Measurements from ENCODE around the gene RALGPS2. TPM values are rescaled to one million over a fixed set of nuclear protein-coding genes. Genes with fewer than 3 reads are reported as not detected.
A peak's percentile ranks its signal among the peaks of the same experiment; 100 is the strongest.

The RALGPS2 gene, protein sequence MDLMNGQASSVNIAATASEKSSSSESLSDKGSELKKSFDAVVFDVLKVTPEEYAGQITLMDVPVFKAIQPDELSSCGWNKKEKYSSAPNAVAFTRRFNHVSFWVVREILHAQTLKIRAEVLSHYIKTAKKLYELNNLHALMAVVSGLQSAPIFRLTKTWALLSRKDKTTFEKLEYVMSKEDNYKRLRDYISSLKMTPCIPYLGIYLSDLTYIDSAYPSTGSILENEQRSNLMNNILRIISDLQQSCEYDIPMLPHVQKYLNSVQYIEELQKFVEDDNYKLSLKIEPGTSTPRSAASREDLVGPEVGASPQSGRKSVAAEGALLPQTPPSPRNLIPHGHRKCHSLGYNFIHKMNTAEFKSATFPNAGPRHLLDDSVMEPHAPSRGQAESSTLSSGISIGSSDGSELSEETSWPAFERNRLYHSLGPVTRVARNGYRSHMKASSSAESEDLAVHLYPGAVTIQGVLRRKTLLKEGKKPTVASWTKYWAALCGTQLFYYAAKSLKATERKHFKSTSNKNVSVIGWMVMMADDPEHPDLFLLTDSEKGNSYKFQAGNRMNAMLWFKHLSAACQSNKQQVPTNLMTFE
- total RNA-seq (2014; rRNA removed; shearing (Covaris generic); ENCODE audit: low replicate concordance) = 63.0 and 119 TPM in 2 replicates

DNA sequence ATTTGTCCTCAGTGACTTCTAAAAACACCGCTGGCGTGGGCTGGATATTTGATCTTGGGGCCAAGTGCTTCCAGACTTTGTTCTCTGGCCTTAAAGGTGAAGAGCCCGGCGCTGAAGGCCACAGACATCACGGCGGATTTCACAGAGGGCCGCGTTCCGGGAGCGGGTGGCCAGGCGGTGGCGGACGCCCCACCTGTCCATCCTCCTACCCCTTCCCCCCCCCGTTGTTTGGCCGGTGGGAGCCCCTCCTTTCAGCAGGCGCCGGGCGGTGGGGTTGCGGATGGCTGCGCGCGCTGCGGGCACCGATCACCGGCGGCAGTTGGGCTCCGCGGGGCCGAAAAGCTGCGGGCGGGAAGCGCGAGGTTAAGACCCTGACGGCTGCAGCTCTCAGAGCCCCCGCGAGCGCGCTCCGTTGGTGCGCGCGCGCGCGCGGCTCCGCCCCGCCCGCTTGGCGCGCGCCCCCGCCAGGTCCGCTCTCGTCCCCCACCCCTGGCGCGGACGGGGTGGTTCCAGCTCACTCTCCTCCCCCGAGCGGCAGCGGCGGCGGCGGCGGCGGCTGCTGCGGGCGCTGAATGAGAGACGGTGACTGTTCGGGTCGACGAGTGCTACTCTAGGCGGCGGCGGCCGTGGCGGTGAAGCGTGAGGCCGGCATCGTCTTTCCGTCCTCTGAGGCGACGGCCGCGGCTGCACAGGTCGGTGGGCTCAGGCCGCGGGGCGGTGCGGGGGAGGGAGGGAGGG lies at the start of gene RALGPS2:
TSS of gene RALGPS2 (plus strand) at position 517 of the 738 bp plus-strand sequence. CDS start 51,521 bp downstream, outside the sequence.
- peak; percentile 84 for DNase-seq
- Histone ChIP-seq H3K36me3 (peaks cover 33% of the 10 kb centered on the region), H3K9me3 (peaks cover 7% of the 10 kb centered on the region; the same call in 1 of the 2 replicates), H3K4me3 (peak within 1 kb of the TSS; percentile 77), H3K27me3 (no peaks in the 10 kb centered on the region)

DNA sequence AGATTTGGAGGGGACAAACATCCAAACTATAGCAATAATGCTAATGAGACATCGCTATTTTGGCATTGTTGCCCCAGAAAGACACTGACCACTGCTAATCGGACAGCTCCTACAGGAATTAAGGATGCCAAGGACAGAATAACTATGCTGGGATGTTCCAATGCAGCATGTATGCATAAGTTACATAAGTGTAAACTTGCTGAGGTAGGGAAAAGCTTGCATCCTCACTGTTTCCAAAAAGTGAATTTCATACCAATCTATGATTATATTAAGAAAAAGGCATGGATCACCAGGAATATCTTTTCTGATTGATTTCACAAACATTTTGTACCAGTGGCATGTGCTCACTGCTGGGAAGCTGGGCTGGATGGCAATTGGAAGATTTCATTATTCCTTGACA lies 45.8 kb upstream of the RALGPS2 start:
- Histone ChIP-seq H3K9me3 (peaks cover 19% of the 10 kb centered on the region), H3K27me3 (no peaks in the 10 kb centered on the region), H3K36me3 (no peaks in the 10 kb centered on the region), H3K4me3 (no peak overlapping the region)
- DNase-seq = no peak

- Histone ChIP-seq H3K27me3 (no peaks in the 10 kb centered on the region), H3K9me3 (peaks cover 4% of the 10 kb centered on the region; the same call in 1 of the 2 replicates), H3K4me3 (no peak overlapping the region), H3K36me3 (no peaks in the 10 kb centered on the region)
- DNase-seq = no peak
Observed at GRCh38 chr1:178682429-178682828, 42.6 kb upstream of the RALGPS2 start.

DNA sequence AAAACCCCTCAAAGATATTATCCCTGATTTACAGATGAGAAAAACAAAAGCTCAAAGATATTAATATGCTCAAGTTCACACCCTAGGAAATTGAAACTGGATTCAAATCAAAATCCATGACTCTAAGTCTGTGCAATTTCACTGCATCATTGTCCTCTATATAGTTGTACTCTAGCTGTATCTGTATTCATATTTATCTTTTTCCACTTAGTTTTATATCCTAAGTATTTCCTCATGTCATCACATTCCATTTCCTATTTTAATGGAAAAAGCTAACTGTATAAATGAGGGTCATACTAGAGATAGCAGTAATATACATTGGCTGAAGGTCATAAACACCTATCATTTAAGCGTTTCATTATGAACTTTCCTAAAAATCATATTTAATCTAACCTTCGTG lies 42.2 kb upstream of the RALGPS2 start:
- DNase-seq = no peak
- no peak overlapping the region for H3K4me3 ChIP-seq
- H3K36me3 ChIP-seq = no peaks in the 10 kb centered on the region
- H3K9me3 ChIP-seq = peaks cover 4% of the 10 kb centered on the region; the same call in 1 of the 2 replicates
- H3K27me3 ChIP-seq = no peaks in the 10 kb centered on the region

DNA sequence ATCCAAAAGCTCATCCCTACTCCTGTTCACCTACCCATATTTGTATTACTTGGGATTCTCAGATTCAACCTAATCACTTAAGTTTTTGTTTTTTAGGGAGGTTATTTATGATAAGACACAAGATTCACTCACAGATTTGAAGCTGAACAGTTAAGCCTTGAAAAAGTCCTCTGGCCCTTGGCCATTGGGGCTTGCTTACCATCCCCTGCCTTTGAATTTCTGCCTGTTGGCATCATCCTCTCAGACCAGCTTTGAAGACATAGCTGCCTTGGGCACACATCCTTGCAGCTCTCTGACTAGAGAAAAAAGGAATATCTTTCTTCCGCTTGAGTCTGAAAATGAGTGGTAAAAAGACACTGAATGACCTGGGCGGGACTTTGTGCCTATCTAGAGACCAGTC lies 41.8 kb upstream of the RALGPS2 start:
- H3K36me3 ChIP-seq = no peaks in the 10 kb centered on the region
- peak; percentile 68 for DNase-seq
- H3K27me3 ChIP-seq = no peaks in the 10 kb centered on the region
- H3K9me3 ChIP-seq = peaks cover 4% of the 10 kb centered on the region; the same call in 1 of the 2 replicates
- no peak overlapping the region for H3K4me3 ChIP-seq

- Histone ChIP-seq H3K9me3 (peaks cover 4% of the 10 kb centered on the region; the same call in 1 of the 2 replicates), H3K4me3 (no peak overlapping the region), H3K27me3 (no peaks in the 10 kb centered on the region), H3K36me3 (no peaks in the 10 kb centered on the region)
- no peak for DNase-seq
Observed at GRCh38 chr1:178684111-178684510, 40.9 kb upstream of the RALGPS2 start.

GRCh38 chr1:178684542-178685000 lies 40.5 kb upstream of the RALGPS2 start:
- H3K36me3 ChIP-seq = no peaks in the 10 kb centered on the region
- no peak overlapping the region for H3K4me3 ChIP-seq
- no peaks in the 10 kb centered on the region for H3K27me3 ChIP-seq
- peaks cover 4% of the 10 kb centered on the region; the same call in 1 of the 2 replicates for H3K9me3 ChIP-seq
- DNase-seq = peak; percentile 81

DNA sequence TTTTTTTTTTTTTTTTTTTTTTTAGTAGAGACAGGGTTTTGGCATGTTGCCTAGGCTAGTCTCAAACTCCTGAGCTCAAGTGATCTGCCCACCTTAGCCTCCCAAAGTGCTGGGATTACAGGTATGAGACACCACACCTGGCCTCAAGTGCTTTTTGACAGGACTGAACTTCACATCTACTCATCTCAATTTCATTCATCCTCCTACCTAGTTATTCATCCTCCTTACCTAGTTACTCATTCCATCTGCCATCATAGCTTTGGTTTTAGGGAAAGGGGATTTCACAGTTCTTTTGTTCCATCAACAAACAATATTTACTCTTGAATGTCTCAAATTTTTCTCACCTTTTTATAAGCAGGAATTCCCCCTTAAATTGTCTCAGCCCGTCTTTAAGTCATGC lies 38.6 kb upstream of the RALGPS2 start:
- no peaks in the 10 kb centered on the region for H3K36me3 ChIP-seq
- H3K4me3 ChIP-seq = no peak overlapping the region
- DNase-seq = no peak
- no peaks in the 10 kb centered on the region for H3K27me3 ChIP-seq
- peaks cover under 1% of the 10 kb centered on the region; the same call in 1 of the 2 replicates for H3K9me3 ChIP-seq

DNA sequence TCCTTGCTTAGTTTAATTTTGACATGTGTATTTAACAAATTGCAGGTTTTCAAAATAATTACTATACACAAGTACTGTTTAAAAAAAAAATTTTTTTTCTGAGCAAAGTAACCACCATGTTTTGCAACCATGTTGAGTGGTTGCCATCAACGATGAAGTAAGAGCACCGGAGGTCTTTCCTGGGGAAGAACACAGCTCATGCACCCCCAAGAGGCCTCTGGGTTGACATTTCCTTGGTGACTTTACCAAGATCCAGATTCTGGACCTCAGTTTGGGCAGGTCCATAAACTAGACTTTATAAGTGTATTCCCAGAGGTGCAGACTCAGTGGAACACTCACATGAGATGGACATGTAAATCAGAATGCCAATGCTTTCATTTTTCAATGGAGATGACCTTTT lies 36.8 kb upstream of the RALGPS2 start:
- DNase-seq = no peak
- Histone ChIP-seq H3K36me3 (no peaks in the 10 kb centered on the region), H3K9me3 (no peaks in the 10 kb centered on the region), H3K27me3 (no peaks in the 10 kb centered on the region), H3K4me3 (no peak overlapping the region)

- no peak for DNase-seq
Observed at GRCh38 chr1:178689769-178690168, 35.3 kb upstream of the RALGPS2 start.

DNA sequence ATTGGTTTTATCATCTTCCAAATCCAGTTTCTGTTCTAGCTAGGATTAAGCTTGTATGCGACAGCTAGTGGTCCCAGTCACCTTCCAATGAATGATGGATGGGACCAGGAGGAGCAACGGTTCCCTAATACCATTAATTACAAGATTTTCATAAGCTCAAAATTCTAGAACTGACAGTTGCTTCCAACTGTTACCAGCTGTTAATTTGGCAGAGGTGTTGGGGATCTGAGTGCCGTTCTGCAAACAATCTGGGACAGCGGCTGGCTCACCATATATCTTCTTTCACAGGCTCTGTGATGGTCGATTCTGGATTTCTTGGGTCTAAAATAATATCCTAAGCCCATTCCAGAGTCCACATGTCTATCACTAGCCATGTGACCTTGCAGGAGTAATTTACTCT lies 34.5 kb upstream of the RALGPS2 start:
- no peaks in the 10 kb centered on the region for H3K27me3 ChIP-seq
- no peaks in the 10 kb centered on the region for H3K36me3 ChIP-seq
- no peaks in the 10 kb centered on the region for H3K9me3 ChIP-seq
- no peak for DNase-seq
- H3K4me3 ChIP-seq = no peak overlapping the region

More at GRCh38 chr1:178689769-178690168, 35.3 kb upstream of the RALGPS2 start:
- Histone ChIP-seq H3K9me3 (no peaks in the 10 kb centered on the region), H3K4me3 (no peak overlapping the region), H3K36me3 (no peaks in the 10 kb centered on the region), H3K27me3 (no peaks in the 10 kb centered on the region)

- H3K9me3 ChIP-seq = no peaks in the 10 kb centered on the region
- H3K36me3 ChIP-seq = no peaks in the 10 kb centered on the region
- no peaks in the 10 kb centered on the region for H3K27me3 ChIP-seq
- no peak overlapping the region for H3K4me3 ChIP-seq
- DNase-seq = no peak
Observed at GRCh38 chr1:178692564-178693327, 32.3 kb upstream of the RALGPS2 start.

GRCh38 chr1:178693366-178693765 lies 31.7 kb upstream of the RALGPS2 start:
- H3K36me3 ChIP-seq = no peaks in the 10 kb centered on the region
- no peaks in the 10 kb centered on the region for H3K9me3 ChIP-seq
- no peaks in the 10 kb centered on the region for H3K27me3 ChIP-seq
- no peak overlapping the region for H3K4me3 ChIP-seq
- DNase-seq = no peak

DNA sequence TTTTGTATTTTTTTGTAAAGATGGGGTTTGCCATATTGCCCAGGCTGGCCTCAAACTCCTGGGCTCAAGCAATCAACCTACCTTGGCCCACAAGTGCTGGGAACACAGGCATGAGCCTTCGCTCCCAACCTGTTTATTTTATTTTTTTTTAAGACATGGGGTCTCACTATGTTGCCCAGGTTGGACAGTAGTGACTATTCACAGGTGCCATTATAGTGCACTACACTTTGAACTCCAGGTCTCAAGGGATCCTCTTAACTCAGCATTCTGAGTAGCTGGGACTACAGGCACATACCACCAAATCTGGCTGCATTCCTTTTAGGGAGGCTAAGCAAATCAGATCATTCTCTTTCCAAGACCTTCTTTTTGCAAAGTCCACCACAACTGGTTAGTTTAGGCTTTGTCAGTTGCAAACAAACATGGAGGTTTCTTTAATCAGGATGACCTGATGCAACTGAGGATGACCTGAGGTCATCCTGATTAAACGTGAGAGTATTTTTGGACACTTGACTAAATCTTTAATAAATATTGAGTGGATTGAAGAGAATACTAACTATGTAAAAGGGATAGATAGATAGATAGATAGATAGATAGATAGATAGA lies 30.0 kb upstream of the RALGPS2 start:
- no peak for DNase-seq
- Histone ChIP-seq H3K36me3 (no peaks in the 10 kb centered on the region), H3K9me3 (no peaks in the 10 kb centered on the region), H3K27me3 (no peaks in the 10 kb centered on the region), H3K4me3 (no peak overlapping the region)

- Histone ChIP-seq H3K4me3 (no peak overlapping the region), H3K36me3 (no peaks in the 10 kb centered on the region), H3K9me3 (no peaks in the 10 kb centered on the region), H3K27me3 (no peaks in the 10 kb centered on the region)
- no peak for DNase-seq
Observed at GRCh38 chr1:178702146-178702545, 22.9 kb upstream of the RALGPS2 start.

GRCh38 chr1:178704833-178705232 lies 20.2 kb upstream of the RALGPS2 start:
- Histone ChIP-seq H3K27me3 (no peaks in the 10 kb centered on the region), H3K36me3 (no peaks in the 10 kb centered on the region), H3K9me3 (no peaks in the 10 kb centered on the region), H3K4me3 (no peak overlapping the region)
- DNase-seq = no peak

Data from MG63 (cell line).